Hepatocyte (in vitro differentiated cells): Measurements from ENCODE around the gene CALML3. TPM values are rescaled to one million over a fixed set of nuclear protein-coding genes. Genes with fewer than 3 reads are reported as not detected.

Experiments
- DNase-seq: peaks from one replicate; pipeline ENCODE4 v3.0.0-alpha.2; 2016; ENCODE audit warnings: low spot score
- H2AFZ ChIP-seq: fragments of 200-600 bp; sonication (generic); 2 replicates; pipeline ENCODE4 v1.6.0; 2016; ENCODE audit warnings: antibody characterized with exemption, mild to moderate bottlenecking
- H3K27ac ChIP-seq: fragments of 200-600 bp; sonication (generic); 2 replicates; pipeline ENCODE4 v1.5.1; 2016; ENCODE audit warnings: mild to moderate bottlenecking
- H3K27me3 ChIP-seq: fragments of 200-600 bp; sonication (generic); 2 replicates; pipeline ENCODE4 v1.6.1; 2016
- H3K36me3 ChIP-seq: fragments of 200-600 bp; sonication (generic); replicated peaks from 2 replicates; pipeline ENCODE4 v1.5.1; 2016; ENCODE audit warnings: low read depth; ENCODE audit not compliant: insufficient read depth
- H3K4me1 ChIP-seq: fragments of 200-600 bp; sonication (generic); 2 replicates; pipeline ENCODE4 v1.5.1; 2016; ENCODE audit warnings: mild to moderate bottlenecking, moderate library complexity; ENCODE audit not compliant: insufficient read depth
- H3K4me2 ChIP-seq: fragments of 200-600 bp; sonication (generic); 2 replicates; pipeline ENCODE4 v1.6.0; 2016
- H3K4me3 ChIP-seq: fragments of 200-600 bp; sonication (generic); 2 replicates; pipeline ENCODE4 v1.5.1; 2016; ENCODE audit warnings: mild to moderate bottlenecking
- H3K79me2 ChIP-seq: fragments of 200-600 bp; sonication (generic); 2 replicates; pipeline ENCODE4 v1.6.0; 2017; ENCODE audit warnings: mild to moderate bottlenecking
- H3K9me2 ChIP-seq: fragments of 200-600 bp; sonication (generic); replicated peaks from 2 replicates; pipeline ENCODE4 v1.6.0; 2017; ENCODE audit warnings: mild to moderate bottlenecking; ENCODE audit not compliant: insufficient read depth
- H3K9me3 ChIP-seq: fragments of 200-600 bp; sonication (generic); 2 replicates; pipeline ENCODE4 v1.5.1; 2016; ENCODE audit warnings: low read depth, mild to moderate bottlenecking
- H4K20me1 ChIP-seq: fragments of 200-600 bp; sonication (generic); 2 replicates; pipeline ENCODE4 v1.6.0; 2016; ENCODE audit warnings: mild to moderate bottlenecking; ENCODE audit not compliant: insufficient read depth, poor library complexity, severe bottlenecking
- CTCF ChIP-seq: fragments of 200-600 bp; sonication (generic); IDR thresholded peaks from 2 replicates; pipeline ENCODE4 v1.5.1; 2016; ENCODE audit warnings: antibody characterized with exemption, mild to moderate bottlenecking; ENCODE audit not compliant: poor library complexity
- EZH2 ChIP-seq: fragments of 200-600 bp; sonication (generic); IDR thresholded peaks from 2 replicates; pipeline ENCODE4 v1.6.1; 2016; ENCODE audit warnings: antibody characterized with exemption, mild to moderate bottlenecking, borderline replicate concordance
- EZH2phosphoT487 ChIP-seq: fragments of 200-600 bp; sonication (generic); IDR thresholded peaks from one replicate; pipeline ENCODE4 v1.6.1; 2018; ENCODE audit warnings: antibody characterized with exemption, mild to moderate bottlenecking, low read depth, moderate library complexity; ENCODE audit not compliant: unreplicated experiment, severe bottlenecking
- WGBS: methylation state at CpG from one replicate; pipeline ENCODE4 v1.1.6; 2016; ENCODE audit warnings: low lambda C conversion rate; ENCODE audit errors: missing lambda C conversion rate; 5-methylcytosine and 5-hydroxymethylcytosine counted together
- polyA plus RNA-seq: library from polyadenylated mRNA; unstranded; fragments of >200 nt; fragmentation: Nextera tagmentation; extraction: Ambion mirVana; gene quantifications from 2 replicates; pipeline ENCODE4 v1.2.1, GENCODE V29; 2016
- total RNA-seq: library from RNA; depleted of rRNA; stranded (reverse); fragments of >200 nt; gene quantifications from 2 replicates; pipeline ENCODE4 v1.2.3, GENCODE V29; 2014

CALML3 gene
- total and polyA plus RNA-seq, 2 experiments from 2014 or later: not detected

- Histone ChIP-seq H3K27ac (peak overlapping the region; percentile 69), H3K27me3 (no peaks in the 10 kb centered on the region), H3K36me3 (no peaks in the 10 kb centered on the region), H3K4me3 (no peak overlapping the region), H4K20me1 (no peaks in the 10 kb centered on the region), H3K4me2 (peak overlapping the region; percentile 64), H3K79me2 (no peaks in the 10 kb centered on the region), H3K4me1 (peaks cover 10% of the 10 kb centered on the region), H2AFZ (no peak overlapping the region), H3K9me2 (no peaks in the 10 kb centered on the region), H3K9me3 (no peaks in the 10 kb centered on the region)
- 89% methylated on average over 11 of the region's 11 CpGs for WGBS
- no peak for TF ChIP-seq EZH2phosphoT487
- no peak for TF ChIP-seq EZH2
- TF ChIP-seq CTCF: no peak
- no peak for DNase-seq
Measured at GRCh38 chr10:5477948-5478693, 46.6 kb upstream of the CALML3 start.

- Histone ChIP-seq H2AFZ (no peak overlapping the region), H3K9me2 (no peaks in the 10 kb centered on the region), H3K27ac (peak overlapping the region; percentile 42), H3K27me3 (no peaks in the 10 kb centered on the region), H3K79me2 (no peaks in the 10 kb centered on the region), H4K20me1 (no peaks in the 10 kb centered on the region), H3K4me3 (no peak overlapping the region), H3K9me3 (no peaks in the 10 kb centered on the region), H3K4me2 (no peak overlapping the region), H3K4me1 (peaks cover 10% of the 10 kb centered on the region), H3K36me3 (no peaks in the 10 kb centered on the region)
- 86% methylated on average over 17 of the region's 18 CpGs for WGBS
- TF ChIP-seq CTCF (no peak), EZH2phosphoT487 (no peak), EZH2 (no peak)
- DNase-seq: no peak
Measured at GRCh38 chr10:5478694-5479305, 46.0 kb upstream of the CALML3 start.

- Histone ChIP-seq H3K4me1 (peaks cover 10% of the 10 kb centered on the region), H3K79me2 (no peaks in the 10 kb centered on the region), H3K27ac (peak overlapping the region; percentile 42), H3K9me2 (no peaks in the 10 kb centered on the region), H2AFZ (no peak overlapping the region), H3K9me3 (no peaks in the 10 kb centered on the region), H3K27me3 (no peaks in the 10 kb centered on the region), H3K36me3 (no peaks in the 10 kb centered on the region), H4K20me1 (no peaks in the 10 kb centered on the region), H3K4me3 (no peak overlapping the region), H3K4me2 (no peak overlapping the region)
- DNase-seq: no peak
- TF ChIP-seq EZH2 (no peak), EZH2phosphoT487 (no peak), CTCF (no peak)
- WGBS: 82% methylated on average over 14 of the region's 14 CpGs
Measured at GRCh38 chr10:5479481-5480161, 45.1 kb upstream of the CALML3 start.
